ENCODE data around the gene PAXIP1.

PAXIP1 gene

GRCh38 chr7:154996101-154996500 is 6.8 kb downstream of the PAXIP1 start:
- no peak overlapping the region for H3K9ac ChIP-seq (ENCODE audit: low read depth, low read length)
- H3K36me3 ChIP-seq (ENCODE audit: control insufficient read depth, insufficient read depth, low read length) = peaks cover 63% of the 10 kb centered on the region
- peak overlapping the region; percentile 91 for H3K27ac ChIP-seq (ENCODE audit: low read depth, low read length)

GRCh38 chr7:154994996-154995395 is 7.9 kb downstream of the PAXIP1 start:
- Histone ChIP-seq H3K9me3 (ENCODE audit: control insufficient read depth, insufficient read depth, low read length) (no peaks in the 10 kb centered on the region), H3K27me3 (ENCODE audit: control insufficient read depth, insufficient read depth, low read length) (no peaks in the 10 kb centered on the region), H3K36me3 (ENCODE audit: control insufficient read depth, insufficient read depth, low read length) (peaks cover 71% of the 10 kb centered on the region), H3K4me3 (ENCODE audit: low read depth, low read length) (no peak overlapping the region), H3K9ac (ENCODE audit: low read depth, low read length) (no peak overlapping the region), H3K27ac (ENCODE audit: low read depth, low read length) (no peak overlapping the region), H3K4me1 (ENCODE audit: control insufficient read depth, insufficient read depth, low read length) (peaks cover 20% of the 10 kb centered on the region)

More at GRCh38 chr7:154996101-154996500, 6.8 kb downstream of the PAXIP1 start:
- no peak overlapping the region for H3K4me3 ChIP-seq (ENCODE audit: low read depth, low read length)
- no peaks in the 10 kb centered on the region for H3K27me3 ChIP-seq (ENCODE audit: control insufficient read depth, insufficient read depth, low read length)
- peaks cover 20% of the 10 kb centered on the region for H3K4me1 ChIP-seq (ENCODE audit: control insufficient read depth, insufficient read depth, low read length)
- H3K9me3 ChIP-seq (ENCODE audit: control insufficient read depth, insufficient read depth, low read length) = no peaks in the 10 kb centered on the region

GRCh38 chr7:154990964-154991540 is 11.9 kb downstream of the PAXIP1 start:
- no peak overlapping the region for H3K9ac ChIP-seq (ENCODE audit: low read depth, low read length)
- H3K9me3 ChIP-seq (ENCODE audit: control insufficient read depth, insufficient read depth, low read length) = no peaks in the 10 kb centered on the region
- no peaks in the 10 kb centered on the region for H3K27me3 ChIP-seq (ENCODE audit: control insufficient read depth, insufficient read depth, low read length)
- peaks cover 2% of the 10 kb centered on the region for H3K4me1 ChIP-seq (ENCODE audit: control insufficient read depth, insufficient read depth, low read length)
- H3K36me3 ChIP-seq (ENCODE audit: control insufficient read depth, insufficient read depth, low read length) = peaks cover 73% of the 10 kb centered on the region
- H3K27ac ChIP-seq (ENCODE audit: low read depth, low read length) = no peak overlapping the region
- no peak overlapping the region for H3K4me3 ChIP-seq (ENCODE audit: low read depth, low read length)

- no peaks in the 10 kb centered on the region for H3K4me1 ChIP-seq (ENCODE audit: control insufficient read depth, insufficient read depth, low read length)
- H3K27ac ChIP-seq (ENCODE audit: low read depth, low read length) = no peak overlapping the region
- peaks cover 47% of the 10 kb centered on the region for H3K36me3 ChIP-seq (ENCODE audit: control insufficient read depth, insufficient read depth, low read length)
- no peak overlapping the region for H3K4me3 ChIP-seq (ENCODE audit: low read depth, low read length)
- no peak overlapping the region for H3K9ac ChIP-seq (ENCODE audit: low read depth, low read length)
- H3K27me3 ChIP-seq (ENCODE audit: control insufficient read depth, insufficient read depth, low read length) = no peaks in the 10 kb centered on the region
- H3K9me3 ChIP-seq (ENCODE audit: control insufficient read depth, insufficient read depth, low read length) = no peaks in the 10 kb centered on the region
Observed at GRCh38 chr7:154987571-154987970, 15.4 kb downstream of the PAXIP1 start.

GRCh38 chr7:154986200-154986945 is 16.6 kb downstream of the PAXIP1 start:
- H3K27ac ChIP-seq (ENCODE audit: low read depth, low read length) = no peak overlapping the region
- H3K27me3 ChIP-seq (ENCODE audit: control insufficient read depth, insufficient read depth, low read length) = no peaks in the 10 kb centered on the region
- no peak overlapping the region for H3K9ac ChIP-seq (ENCODE audit: low read depth, low read length)
- peaks cover 49% of the 10 kb centered on the region for H3K36me3 ChIP-seq (ENCODE audit: control insufficient read depth, insufficient read depth, low read length)
- H3K4me1 ChIP-seq (ENCODE audit: control insufficient read depth, insufficient read depth, low read length) = no peaks in the 10 kb centered on the region
- no peak overlapping the region for H3K4me3 ChIP-seq (ENCODE audit: low read depth, low read length)
- no peaks in the 10 kb centered on the region for H3K9me3 ChIP-seq (ENCODE audit: control insufficient read depth, insufficient read depth, low read length)

- Histone ChIP-seq H3K27ac (ENCODE audit: low read depth, low read length) (no peak overlapping the region), H3K9ac (ENCODE audit: low read depth, low read length) (no peak overlapping the region), H3K4me3 (ENCODE audit: low read depth, low read length) (no peak overlapping the region), H3K4me1 (ENCODE audit: control insufficient read depth, insufficient read depth, low read length) (no peaks in the 10 kb centered on the region), H3K27me3 (ENCODE audit: control insufficient read depth, insufficient read depth, low read length) (no peaks in the 10 kb centered on the region), H3K9me3 (ENCODE audit: control insufficient read depth, insufficient read depth, low read length) (no peaks in the 10 kb centered on the region), H3K36me3 (ENCODE audit: control insufficient read depth, insufficient read depth, low read length) (peaks cover 50% of the 10 kb centered on the region)
Observed at GRCh38 chr7:154985230-154985629, 17.7 kb downstream of the PAXIP1 start.

GRCh38 chr7:154984601-154985188 is 18.2 kb downstream of the PAXIP1 start:
- Histone ChIP-seq H3K9ac (ENCODE audit: low read depth, low read length) (no peak overlapping the region), H3K27me3 (ENCODE audit: control insufficient read depth, insufficient read depth, low read length) (no peaks in the 10 kb centered on the region), H3K27ac (ENCODE audit: low read depth, low read length) (no peak overlapping the region), H3K4me3 (ENCODE audit: low read depth, low read length) (no peak overlapping the region), H3K9me3 (ENCODE audit: control insufficient read depth, insufficient read depth, low read length) (no peaks in the 10 kb centered on the region), H3K4me1 (ENCODE audit: control insufficient read depth, insufficient read depth, low read length) (no peaks in the 10 kb centered on the region), H3K36me3 (ENCODE audit: control insufficient read depth, insufficient read depth, low read length) (peaks cover 54% of the 10 kb centered on the region)

- Histone ChIP-seq H3K4me3 (ENCODE audit: low read depth, low read length) (no peak overlapping the region), H3K36me3 (ENCODE audit: control insufficient read depth, insufficient read depth, low read length) (peaks cover 83% of the 10 kb centered on the region), H3K9ac (ENCODE audit: low read depth, low read length) (no peak overlapping the region)
Observed at GRCh38 chr7:154978017-154978416, 24.9 kb downstream of the PAXIP1 start.

GRCh38 chr7:154977250-154977649 is 25.7 kb downstream of the PAXIP1 start:
- peaks cover 83% of the 10 kb centered on the region for H3K36me3 ChIP-seq (ENCODE audit: control insufficient read depth, insufficient read depth, low read length)
- no peak overlapping the region for H3K4me3 ChIP-seq (ENCODE audit: low read depth, low read length)
- H3K9me3 ChIP-seq (ENCODE audit: control insufficient read depth, insufficient read depth, low read length) = no peaks in the 10 kb centered on the region
- no peaks in the 10 kb centered on the region for H3K27me3 ChIP-seq (ENCODE audit: control insufficient read depth, insufficient read depth, low read length)
- no peak overlapping the region for H3K27ac ChIP-seq (ENCODE audit: low read depth, low read length)
- no peak overlapping the region for H3K9ac ChIP-seq (ENCODE audit: low read depth, low read length)
- no peaks in the 10 kb centered on the region for H3K4me1 ChIP-seq (ENCODE audit: control insufficient read depth, insufficient read depth, low read length)

More at GRCh38 chr7:154978017-154978416, 24.9 kb downstream of the PAXIP1 start:
- H3K27me3 ChIP-seq (ENCODE audit: control insufficient read depth, insufficient read depth, low read length) = no peaks in the 10 kb centered on the region
- H3K4me1 ChIP-seq (ENCODE audit: control insufficient read depth, insufficient read depth, low read length) = no peaks in the 10 kb centered on the region
- no peaks in the 10 kb centered on the region for H3K9me3 ChIP-seq (ENCODE audit: control insufficient read depth, insufficient read depth, low read length)
- no peak overlapping the region for H3K27ac ChIP-seq (ENCODE audit: low read depth, low read length)

GRCh38 chr7:154976844-154977243 is 26.1 kb downstream of the PAXIP1 start:
- H3K4me3 ChIP-seq (ENCODE audit: low read depth, low read length) = no peak overlapping the region
- H3K27me3 ChIP-seq (ENCODE audit: control insufficient read depth, insufficient read depth, low read length) = no peaks in the 10 kb centered on the region
- H3K9ac ChIP-seq (ENCODE audit: low read depth, low read length) = no peak overlapping the region
- no peaks in the 10 kb centered on the region for H3K4me1 ChIP-seq (ENCODE audit: control insufficient read depth, insufficient read depth, low read length)
- H3K27ac ChIP-seq (ENCODE audit: low read depth, low read length) = no peak overlapping the region
- peaks cover 79% of the 10 kb centered on the region for H3K36me3 ChIP-seq (ENCODE audit: control insufficient read depth, insufficient read depth, low read length)
- no peaks in the 10 kb centered on the region for H3K9me3 ChIP-seq (ENCODE audit: control insufficient read depth, insufficient read depth, low read length)

GRCh38 chr7:154975984-154976383 is 26.9 kb downstream of the PAXIP1 start:
- Histone ChIP-seq H3K27me3 (ENCODE audit: control insufficient read depth, insufficient read depth, low read length) (no peaks in the 10 kb centered on the region), H3K36me3 (ENCODE audit: control insufficient read depth, insufficient read depth, low read length) (peaks cover 73% of the 10 kb centered on the region), H3K9ac (ENCODE audit: low read depth, low read length) (no peak overlapping the region), H3K9me3 (ENCODE audit: control insufficient read depth, insufficient read depth, low read length) (no peaks in the 10 kb centered on the region), H3K4me3 (ENCODE audit: low read depth, low read length) (no peak overlapping the region), H3K4me1 (ENCODE audit: control insufficient read depth, insufficient read depth, low read length) (no peaks in the 10 kb centered on the region), H3K27ac (ENCODE audit: low read depth, low read length) (no peak overlapping the region)

Data from HUES48 (cell line).